ENCODE results near the gene CAPN11.
"Not testable (repeated sequence)": the region's sequence is repeated elsewhere in the genome, so short reads cannot be mapped to it uniquely, and the experiment has no call there.

Gene CAPN11

GRCh38 chr6:44183783-44184182 lies 25.2 kb downstream of the CAPN11 start:
- no peak for DNase-seq

DNA sequence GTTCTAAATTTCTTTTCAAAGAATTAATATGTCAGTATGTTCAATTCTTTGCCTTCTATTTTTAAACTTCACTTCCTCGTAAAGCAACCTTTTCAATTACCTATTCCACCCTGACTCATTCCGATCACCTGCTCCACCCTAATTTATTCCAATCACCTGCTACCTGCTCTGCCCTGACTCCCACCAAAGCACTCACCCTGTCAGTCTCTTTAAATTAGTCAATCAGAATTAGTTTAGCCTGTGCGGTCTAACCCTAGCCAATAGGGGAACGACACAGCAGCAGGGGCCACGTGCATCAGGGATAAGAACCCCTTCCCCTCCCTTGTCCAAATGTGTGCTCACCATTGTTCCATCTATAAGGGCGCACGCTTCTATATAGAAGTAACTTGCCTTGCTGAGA lies 26.7 kb downstream of the CAPN11 start:
- not testable (repeated sequence) for DNase-seq

GRCh38 chr6:44185953-44186634 lies 27.5 kb downstream of the CAPN11 start:
- DNase-seq, result no peak

DNA sequence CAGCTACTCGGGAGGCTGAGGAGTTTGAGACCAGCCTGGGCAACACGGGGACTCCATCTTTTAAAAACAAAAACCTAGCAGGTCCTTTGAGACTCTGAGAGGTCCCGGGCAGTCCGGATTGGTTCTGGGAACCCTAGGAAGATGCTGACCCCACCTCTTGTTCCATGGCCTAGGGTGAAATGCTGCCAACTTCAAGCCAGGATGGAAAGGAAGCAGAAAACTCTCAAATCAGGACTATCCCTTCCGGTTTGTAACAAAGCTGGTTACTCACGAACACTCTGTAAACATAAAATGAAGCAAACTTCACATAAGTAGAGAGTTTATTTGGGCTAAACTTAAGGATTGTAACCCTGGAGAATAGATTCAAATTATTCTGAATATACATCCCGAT lies 28.0 kb downstream of the CAPN11 start:
- no peak for DNase-seq

GRCh38 chr6:44188819-44189218 lies 30.2 kb downstream of the CAPN11 start:
- DNase-seq, result no peak

GRCh38 chr6:44189257-44189656 lies 30.6 kb downstream of the CAPN11 start:
- DNase-seq, result no peak

DNA sequence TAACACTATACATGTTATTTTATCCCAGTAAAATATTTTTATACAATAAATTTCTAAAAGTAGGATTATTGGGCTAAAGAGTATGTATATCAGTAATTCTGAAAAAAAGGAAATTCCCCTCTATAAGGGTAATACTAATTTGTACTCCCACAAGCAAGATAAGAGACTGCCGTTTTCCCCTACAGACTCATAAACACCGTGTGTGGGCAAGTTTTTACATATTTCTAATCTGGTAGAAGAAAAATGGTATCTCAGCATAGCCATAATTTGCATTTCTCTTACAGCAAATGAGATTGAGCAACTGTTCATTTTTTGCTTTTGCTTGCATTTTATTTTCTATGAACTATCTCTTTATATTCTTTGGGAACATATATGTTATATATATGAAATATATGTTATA lies 32.1 kb downstream of the CAPN11 start:
- DNase-seq, result no peak

DNA sequence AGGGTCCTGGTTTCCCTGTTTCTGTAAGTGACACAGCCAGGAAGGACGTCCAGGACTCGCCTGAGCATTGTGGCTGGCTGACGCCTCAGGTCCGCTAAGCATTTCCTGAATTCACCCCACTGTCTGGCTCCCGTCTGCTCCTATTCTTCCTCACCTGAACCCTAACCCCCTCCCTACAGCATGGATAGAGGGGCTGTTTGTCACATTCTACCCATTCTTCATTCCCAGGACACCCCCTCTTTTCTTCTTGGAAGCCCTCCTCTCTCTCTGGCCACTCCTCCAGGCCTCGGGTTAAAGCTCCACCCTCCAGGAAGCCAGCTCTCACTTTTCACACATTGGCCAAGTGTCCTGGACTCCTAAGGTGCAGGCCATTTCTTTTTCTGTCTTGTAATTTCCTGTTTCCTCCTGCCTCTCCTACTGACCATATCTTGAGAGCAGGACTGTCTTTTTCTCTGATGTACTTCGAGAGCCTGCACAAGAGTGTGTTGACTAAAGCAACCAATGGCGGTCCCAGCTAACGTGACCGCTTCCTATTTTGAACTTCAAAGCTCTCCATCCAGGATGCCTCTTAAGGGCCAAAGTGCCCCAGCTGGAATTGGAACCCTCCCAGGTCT lies 33.9 kb downstream of the CAPN11 start:
- peak; percentile 4 for DNase-seq

DNA sequence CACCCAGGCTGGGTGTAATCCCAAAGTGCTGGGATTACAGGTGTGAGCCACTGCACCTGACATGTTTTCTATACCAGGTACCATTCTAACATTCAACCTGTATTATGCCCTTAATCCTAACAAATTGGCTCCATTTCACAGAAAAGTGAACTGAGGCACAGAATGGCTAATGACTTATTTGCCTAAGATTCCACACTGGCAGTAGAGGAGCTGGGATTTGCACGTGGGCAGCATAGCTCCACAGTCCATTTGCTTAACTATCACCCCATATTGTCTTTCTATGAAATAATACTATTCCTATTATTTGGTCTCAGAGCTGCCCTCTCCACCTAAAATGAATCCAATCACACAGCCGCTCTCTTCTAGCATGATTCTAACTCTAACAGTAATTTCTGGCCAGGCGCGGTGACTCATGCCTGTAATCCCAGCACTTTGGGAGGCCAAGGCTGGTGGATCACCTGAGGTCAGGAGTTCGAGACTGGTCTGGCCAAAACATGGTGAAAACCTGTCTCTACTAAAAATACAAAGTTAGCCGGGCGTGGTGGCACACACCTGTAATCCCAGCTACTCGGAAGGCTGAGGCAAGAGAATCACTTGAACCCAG lies 34.8 kb downstream of the CAPN11 start:
- DNase-seq, result no peak

DNA sequence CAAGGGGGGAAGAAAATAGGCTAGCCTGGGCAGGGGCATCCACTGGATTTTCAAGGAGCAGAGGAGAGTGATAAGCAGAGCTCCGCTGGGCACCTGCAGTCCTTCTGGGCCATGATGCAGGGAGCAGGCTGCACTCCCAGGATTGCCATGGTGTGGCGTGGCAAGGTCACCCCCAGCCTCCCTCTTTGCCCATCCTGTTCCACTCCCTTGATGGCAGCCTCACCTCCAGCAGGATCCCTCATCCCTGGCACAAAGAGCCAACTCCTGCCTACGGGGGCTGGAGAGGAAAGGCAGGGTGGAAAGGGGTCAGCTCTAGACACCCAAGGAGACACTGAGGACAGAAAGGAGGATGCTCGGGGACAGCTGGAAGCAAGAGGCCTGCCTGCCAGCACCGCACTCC lies 35.7 kb downstream of the CAPN11 start:
- DNase-seq, result no peak

DNA sequence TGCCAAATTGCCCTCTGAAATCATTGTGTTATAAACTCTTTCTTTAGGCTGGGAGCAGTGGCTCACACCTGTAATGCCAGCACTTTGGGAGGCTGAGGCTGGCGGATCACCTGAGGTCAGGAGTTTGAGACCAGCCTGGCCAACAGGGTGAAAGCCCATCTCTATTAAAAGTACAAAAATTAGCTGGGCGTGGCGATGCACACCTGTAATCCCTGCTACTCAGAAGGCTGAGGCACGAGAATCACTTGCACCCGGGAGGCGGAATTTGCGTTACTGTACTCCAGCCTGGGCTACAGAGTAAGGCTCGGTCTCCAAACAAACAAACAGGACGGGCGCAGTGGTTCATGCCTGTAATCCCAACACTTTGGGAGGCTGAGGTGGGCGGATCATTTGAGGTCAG lies 37.7 kb downstream of the CAPN11 start:
- not testable (repeated sequence) for DNase-seq

DNA sequence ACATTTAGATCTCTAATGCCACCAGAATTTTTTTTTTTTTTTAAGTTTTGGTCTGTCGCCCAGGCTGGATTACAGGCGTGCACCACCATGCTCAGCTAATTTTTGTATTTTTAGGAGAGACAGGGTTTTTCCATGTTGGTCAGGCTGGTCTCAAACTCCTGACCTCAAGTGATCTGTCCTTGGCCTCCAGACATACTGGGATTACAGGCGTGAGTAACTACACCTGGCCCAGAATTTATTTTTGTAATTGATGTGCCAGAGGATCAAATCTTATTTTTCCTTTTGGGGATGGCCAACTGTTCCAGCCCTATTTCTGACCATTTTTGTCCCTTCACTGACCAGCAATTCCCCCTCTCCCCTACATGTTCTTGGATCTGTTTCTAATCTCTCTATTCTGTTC lies 40.1 kb downstream of the CAPN11 start:
- no peak for DNase-seq

DNA sequence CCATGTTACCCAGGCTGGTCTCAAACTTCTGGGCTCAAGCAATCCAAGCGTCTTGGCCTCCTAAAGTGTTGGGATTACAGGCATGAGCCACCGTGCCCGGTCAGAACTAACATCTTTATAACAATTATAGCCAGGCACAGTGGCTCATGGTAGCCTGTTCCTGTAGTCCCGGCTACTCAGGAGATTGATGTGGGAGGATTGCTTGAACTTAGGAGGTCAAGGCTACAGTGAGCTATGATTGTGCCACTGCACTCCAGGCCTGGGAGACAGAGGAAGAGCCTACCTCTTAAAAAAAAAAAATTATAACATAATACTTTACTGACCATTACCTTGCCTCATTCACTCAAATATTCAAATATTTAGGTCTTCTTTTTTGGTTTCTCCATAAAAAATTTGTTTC lies 41.3 kb downstream of the CAPN11 start:
- DNase-seq, result no peak

DNA sequence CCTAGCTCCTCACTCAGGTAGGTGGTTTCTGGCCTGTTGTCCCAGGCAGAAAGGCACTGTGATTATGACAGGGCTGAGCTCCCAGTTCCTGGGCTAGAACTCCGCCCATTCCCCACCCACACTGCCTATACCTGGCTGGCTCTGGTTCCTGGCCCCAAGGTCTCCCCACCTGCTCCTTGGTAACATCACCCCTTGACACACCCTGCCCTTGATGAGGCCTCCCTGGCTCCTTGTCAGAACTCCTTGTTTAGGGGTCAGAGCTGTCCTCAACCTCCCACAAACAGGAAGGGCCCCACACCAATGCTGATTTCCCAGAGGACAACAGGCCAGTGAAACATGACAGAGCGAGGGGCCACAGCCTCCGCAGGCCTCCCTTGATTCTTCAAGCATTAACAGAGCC lies 42.6 kb downstream of the CAPN11 start:
- DNase-seq, result no peak

GRCh38 chr6:44201638-44202303 lies 43.2 kb downstream of the CAPN11 start:
- no peak for DNase-seq

GRCh38 chr6:44202332-44202971 lies 43.8 kb downstream of the CAPN11 start:
- DNase-seq, result no peak

- no peak for DNase-seq
Measured at GRCh38 chr6:44202972-44203750, 44.5 kb downstream of the CAPN11 start.

GRCh38 chr6:44203955-44204354 lies 45.3 kb downstream of the CAPN11 start:
- DNase-seq, result no peak

DNA sequence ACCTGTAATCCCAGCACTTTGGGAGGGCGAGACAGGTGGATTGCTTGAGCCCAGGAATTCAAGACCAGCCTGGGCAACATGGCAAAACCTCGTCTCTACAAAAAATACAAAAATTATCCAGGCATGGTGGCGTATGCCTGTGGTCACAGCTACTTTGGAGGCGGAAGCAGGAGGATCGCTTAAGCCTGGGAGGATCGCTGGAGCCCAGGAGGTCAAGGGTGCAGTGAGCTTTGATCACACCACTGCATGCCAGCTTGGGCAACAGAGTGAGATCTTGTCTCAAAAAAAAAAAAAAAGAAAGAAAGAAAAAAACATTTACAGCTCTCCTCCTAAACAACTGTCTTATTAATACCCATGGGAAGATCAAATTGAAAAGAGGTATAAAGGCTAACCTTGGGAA lies 49.3 kb downstream of the CAPN11 start:
- DNase-seq, result no peak

GRCh38 chr6:44211284-44211683 lies 52.7 kb downstream of the CAPN11 start:
- no peak for DNase-seq

DNA sequence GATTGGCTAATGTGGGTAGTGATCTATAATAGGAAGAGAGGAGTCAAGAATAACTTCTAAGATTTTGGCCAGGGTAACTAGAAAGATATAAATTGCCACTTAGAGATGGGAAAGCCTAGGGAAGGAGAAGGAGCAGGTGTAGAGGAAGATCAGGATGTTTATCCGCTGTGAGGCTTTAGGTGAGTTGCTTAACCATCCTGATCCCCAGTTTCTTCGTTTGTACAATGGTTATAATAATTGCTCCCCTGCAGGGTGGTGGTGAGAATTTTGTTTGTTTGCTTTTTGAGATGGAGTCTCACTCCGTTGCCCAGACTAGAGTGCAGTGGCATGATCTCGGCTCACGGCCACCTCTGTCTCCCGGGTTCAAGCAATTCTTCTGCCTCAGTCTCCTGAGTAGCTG lies 55.7 kb downstream of the CAPN11 start:
- DNase-seq, result no peak

- no peak for DNase-seq
Measured at GRCh38 chr6:44216677-44217331, 58.2 kb downstream of the CAPN11 start, which contains the start of gene MYMX. Gene MYMX, plus strand, starts transcription at chr6:44216926. Its CDS starts 546 bp downstream, at chr6:44217472.

Measured in DMS79 (cell line).